NCI-H2107 treated with DMSO at 0.1 percent for 48 hours (cell line): ENCODE data around the gene RAB35.

Source experiments
- DNase-seq: peaks from one replicate; lab custom pipeline; 2025; ENCODE audit not compliant: unreplicated experiment; lab: John Stamatoyannopoulos, UW

The RAB35 gene

GRCh38 chr12:120116441-120116791 is at the start of gene RAB35:
RAB35 (minus strand) TSS chr12:120116753; CDS start chr12:120116650, 103 bp downstream.
- DNase-seq = no peak

DNA sequence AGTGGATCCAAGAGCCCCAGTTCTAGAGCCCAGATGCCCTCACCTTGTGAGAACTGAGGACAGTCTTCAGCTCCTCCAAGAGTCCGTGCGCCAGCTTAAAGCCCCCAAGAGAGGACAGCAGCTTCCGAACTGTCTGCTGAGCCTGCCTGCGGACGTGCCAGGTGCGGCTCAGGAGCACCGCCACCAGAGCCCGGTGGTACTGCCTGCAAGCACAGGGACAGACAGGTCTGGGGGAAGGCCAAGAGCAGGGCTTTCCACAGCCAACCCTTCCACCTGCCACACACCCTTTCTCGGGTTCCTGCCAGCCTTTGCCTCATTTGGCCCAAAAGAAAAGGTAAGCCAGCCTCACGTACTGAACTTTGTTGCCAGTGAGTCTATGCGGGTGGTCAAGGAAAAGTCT is 47.7 kb upstream of the RAB35 start:
- DNase-seq = no peak

GRCh38 chr12:120162763-120163162 is 46.2 kb upstream of the RAB35 start:
- DNase-seq = no peak

- DNase-seq = no peak
These were observed 45.3 kb upstream of the RAB35 start for GRCh38 chr12:120161852-120162251.

- DNase-seq = no peak
These were observed 43.1 kb upstream of the RAB35 start for GRCh38 chr12:120159509-120160237.

GRCh38 chr12:120158351-120158750 is 41.8 kb upstream of the RAB35 start:
- no peak for DNase-seq

- DNase-seq = no peak
These were observed 41.1 kb upstream of the RAB35 start for GRCh38 chr12:120157678-120158077.

GRCh38 chr12:120156315-120157259 is 40.0 kb upstream of the RAB35 start:
- DNase-seq = no peak

DNA sequence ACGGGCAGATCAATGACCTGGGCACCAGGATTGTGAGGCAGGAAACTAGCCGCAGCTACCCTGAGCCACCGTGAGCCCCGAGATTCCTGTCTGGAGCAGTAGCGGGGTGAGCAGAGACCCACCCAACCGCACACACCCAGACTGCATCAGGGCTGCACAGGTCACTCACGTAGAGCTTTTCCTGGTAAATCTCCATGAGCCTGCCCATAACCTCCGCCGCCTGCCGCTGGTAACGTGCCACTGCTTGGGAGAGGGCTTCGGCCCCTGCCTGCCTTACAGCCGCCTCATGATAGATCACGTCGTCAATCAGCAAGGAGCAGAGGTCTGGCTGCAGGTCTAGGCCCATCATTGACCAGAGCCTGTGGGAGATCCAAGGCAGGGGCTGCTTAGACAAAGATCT is 38.5 kb upstream of the RAB35 start:
- no peak for DNase-seq

- DNase-seq = no peak
These were observed 34.5 kb upstream of the RAB35 start for GRCh38 chr12:120150919-120151525.

DNA sequence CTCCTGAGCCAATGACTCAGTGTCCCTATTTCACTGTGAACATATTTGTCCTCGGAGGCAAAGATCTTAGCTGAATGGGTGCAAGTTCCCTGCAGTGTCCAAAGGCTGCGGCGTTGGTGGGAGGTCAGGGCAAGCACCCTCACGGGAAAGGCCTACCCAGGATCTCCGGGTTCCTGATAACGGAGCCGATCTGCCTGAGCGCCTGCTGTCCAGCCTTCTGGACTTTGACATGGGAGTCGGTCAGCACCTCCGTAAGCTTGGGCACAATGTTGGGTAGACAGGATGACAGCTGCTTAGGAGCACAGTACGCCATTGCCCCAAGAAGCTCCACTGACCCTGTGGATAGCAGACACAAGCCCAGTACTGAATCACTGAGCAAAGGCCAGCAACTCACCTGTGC is 31.5 kb upstream of the RAB35 start:
- no peak for DNase-seq

DNA sequence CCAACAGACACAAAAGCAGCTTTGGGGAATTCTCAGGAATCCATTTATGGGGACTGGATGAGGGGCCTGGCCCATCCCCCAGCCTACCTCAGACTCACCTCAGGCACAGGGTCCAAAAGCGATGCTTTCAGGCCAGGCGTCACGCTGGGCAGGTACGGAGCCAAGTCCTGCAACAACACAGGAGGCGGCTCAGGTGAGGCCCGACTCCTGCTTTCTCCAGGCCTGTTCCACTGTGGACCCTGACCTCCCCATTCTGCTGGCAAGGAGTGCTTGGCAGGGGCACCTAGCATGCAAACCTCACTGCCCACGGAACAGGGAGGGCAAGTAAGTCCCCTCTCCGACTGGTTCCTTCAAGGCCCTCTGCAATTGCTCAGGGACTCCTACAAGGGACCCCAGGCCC is 28.6 kb upstream of the RAB35 start:
- no peak for DNase-seq

- no peak for DNase-seq
These were observed 27.7 kb upstream of the RAB35 start for GRCh38 chr12:120144215-120144614.

DNA sequence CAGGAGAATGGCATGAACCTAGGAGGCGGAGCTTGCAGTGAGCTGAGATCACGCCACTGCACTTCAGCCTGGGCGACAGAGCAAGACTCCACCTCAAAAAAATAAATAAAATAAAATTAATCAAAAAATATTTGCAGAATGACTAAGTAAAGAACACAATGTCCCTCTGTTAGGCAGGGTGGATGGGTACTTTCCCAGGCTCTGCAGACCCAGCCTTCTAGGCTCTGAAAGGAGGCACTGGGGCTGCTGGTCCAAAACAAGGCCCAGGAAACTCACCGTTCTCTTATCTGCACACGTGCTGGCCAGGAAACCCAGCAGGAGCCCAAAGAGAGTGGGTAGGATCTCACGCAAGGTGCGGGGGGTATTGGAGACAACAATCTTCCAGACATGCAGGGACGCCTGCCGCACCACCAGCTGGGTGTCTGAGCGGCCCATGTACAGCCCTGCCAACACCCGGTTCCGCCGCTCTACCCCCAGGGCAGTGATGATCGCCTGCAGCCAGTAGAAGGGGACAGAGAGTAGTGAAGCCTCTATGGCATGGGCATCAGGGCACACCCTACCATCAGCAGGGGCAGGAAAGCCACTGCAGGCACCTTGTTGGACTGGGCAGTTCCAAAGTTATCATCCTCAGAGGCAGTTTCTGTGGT is 25.8 kb upstream of the RAB35 start:
- DNase-seq = no peak

GRCh38 chr12:120141336-120141735 is 24.8 kb upstream of the RAB35 start:
- no peak for DNase-seq

- no peak for DNase-seq
These were observed 24.1 kb upstream of the RAB35 start for GRCh38 chr12:120140603-120141002.

DNA sequence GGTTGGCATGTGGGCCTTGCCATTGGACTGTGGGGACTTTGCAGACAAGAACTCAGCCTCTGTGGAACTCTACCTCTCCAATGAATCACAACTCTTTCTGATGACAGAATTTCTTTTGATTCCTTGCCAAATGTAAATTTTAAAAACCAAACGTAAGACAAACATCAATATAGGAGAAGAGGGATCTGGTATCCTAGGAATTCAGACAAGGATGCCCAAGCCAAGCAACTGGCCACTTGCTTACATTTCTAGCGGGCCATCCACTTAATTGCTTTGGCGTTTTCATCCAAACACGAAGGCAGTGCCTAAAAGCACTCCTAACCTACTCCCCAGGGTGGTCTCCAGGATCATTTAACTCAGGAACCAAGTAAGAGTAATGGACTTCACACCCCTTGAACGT is 23.4 kb upstream of the RAB35 start:
- no peak for DNase-seq

DNA sequence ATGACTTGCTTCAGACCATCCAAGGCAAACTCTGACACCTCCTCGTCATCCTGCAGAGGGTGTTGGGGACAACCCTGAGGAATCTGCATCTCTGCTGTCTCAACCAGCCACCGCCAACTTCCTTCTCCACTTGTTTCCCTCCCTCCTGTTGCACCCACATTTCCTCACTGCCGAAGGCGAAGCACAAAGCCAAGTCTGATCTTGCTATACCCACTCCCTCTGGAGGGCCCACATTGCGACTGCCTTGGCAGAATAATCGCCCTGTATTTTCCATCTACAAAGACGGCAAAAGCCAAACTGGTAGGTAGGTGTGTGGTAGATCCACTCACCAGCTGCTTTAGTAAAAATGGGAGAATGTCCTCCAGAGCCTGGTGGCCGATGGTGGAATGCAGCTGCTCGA is 21.8 kb upstream of the RAB35 start:
- DNase-seq = no peak

- DNase-seq = no peak
These were observed 21.3 kb upstream of the RAB35 start for GRCh38 chr12:120137833-120138232.

DNA sequence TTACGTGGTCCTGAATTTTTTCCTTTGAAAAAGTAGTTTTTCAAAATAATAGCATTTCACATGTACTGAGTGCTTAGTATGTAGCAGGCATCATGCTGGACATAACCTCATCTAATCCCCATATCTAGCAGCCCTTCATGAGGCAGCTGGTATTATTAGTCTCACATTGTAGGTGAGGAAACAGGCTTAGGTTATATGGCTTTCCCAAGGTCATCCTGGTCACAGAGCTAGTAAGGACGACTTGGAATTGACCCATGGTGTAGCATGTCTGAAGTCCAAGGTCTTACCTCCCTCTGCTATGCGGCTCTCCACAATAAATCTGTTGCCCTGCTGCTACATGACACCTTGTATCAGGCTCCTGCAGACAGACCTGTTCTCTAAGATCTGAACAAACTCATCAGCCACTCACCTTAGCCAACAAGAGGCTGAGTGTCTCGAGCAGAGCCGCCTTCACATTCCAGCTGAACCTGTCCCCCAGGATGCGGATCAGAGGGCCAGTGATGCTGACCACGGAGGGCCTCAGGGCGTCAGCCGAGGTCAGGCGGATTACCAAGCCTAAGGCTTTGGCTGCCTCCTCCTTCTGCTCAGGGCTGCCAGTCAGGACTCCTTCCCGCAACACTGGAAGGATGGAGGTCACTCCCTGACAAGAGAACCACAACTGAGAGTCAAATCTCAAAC is 19.7 kb upstream of the RAB35 start:
- no peak for DNase-seq
